AG10803 (cell line): ENCODE measurements around the gene ADM2.

Experiments used
- DNase-seq: peaks from one replicate; pipeline ENCODE4 v3.0.0; 2010; ENCODE audit warnings: low read depth
- H3K4me3 ChIP-seq: 2 replicates; pipeline ENCODE4 v1.5.1; 2011; ENCODE audit warnings: mild to moderate bottlenecking, low read length, control low read depth
- TF ChIP-seq, protein P1 (sequence below): conservative IDR thresholded peaks from 2 replicates; pipeline ENCODE4 v1.5.1; 2011; ENCODE audit warnings: mild to moderate bottlenecking, low read length, control low read depth, inconsistent platforms

ADM2 gene

DNA sequence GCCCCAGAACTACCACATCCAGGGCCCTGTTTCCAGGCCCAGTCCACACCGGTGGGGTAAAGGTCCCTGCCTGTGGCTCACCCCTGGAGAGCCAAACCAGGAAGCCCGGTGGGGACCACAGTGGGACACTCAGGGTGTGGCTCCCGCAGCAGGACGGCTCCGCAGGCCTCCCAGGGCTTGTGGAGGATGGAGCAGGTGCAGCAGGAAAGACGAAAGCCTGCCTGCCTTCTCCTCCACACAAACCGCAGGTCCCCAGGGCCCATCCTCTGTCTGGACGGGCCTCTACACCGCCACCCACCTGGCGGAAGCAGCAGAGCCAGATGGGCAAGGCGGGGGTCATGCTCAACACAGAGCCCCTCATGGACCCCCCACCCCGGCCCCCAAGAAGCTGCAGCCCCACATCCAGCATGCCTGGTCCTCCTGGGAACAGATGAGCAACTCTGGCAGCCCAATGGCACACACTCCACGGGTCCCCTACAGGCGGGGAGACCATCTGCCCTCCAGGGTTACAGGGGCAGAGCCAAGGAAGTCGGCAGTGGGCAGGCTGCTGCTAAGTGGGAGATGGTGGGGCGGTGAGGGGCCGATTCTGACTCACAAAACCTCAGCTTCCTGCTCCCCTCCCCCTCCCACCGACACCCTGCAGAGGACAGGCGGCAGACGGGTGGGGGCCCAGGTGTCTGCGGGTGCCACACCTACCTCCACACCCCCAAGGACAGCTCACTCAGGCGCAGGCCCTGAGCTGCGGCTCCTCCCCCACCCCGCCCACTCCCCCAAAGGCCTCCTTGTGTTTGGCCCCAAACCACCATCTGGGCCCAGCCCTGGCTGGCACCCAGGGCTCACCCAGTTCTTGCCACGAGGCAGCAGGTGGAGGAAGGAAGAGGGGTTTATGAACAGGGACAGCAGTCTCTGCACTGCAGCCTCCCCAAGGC is 11.7 kb upstream of the ADM2 start:
- peak; percentile 27 for DNase-seq
- no peak overlapping the region for H3K4me3 ChIP-seq
- TF ChIP-seq, protein P1, sequence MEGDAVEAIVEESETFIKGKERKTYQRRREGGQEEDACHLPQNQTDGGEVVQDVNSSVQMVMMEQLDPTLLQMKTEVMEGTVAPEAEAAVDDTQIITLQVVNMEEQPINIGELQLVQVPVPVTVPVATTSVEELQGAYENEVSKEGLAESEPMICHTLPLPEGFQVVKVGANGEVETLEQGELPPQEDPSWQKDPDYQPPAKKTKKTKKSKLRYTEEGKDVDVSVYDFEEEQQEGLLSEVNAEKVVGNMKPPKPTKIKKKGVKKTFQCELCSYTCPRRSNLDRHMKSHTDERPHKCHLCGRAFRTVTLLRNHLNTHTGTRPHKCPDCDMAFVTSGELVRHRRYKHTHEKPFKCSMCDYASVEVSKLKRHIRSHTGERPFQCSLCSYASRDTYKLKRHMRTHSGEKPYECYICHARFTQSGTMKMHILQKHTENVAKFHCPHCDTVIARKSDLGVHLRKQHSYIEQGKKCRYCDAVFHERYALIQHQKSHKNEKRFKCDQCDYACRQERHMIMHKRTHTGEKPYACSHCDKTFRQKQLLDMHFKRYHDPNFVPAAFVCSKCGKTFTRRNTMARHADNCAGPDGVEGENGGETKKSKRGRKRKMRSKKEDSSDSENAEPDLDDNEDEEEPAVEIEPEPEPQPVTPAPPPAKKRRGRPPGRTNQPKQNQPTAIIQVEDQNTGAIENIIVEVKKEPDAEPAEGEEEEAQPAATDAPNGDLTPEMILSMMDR = no peak

DNA sequence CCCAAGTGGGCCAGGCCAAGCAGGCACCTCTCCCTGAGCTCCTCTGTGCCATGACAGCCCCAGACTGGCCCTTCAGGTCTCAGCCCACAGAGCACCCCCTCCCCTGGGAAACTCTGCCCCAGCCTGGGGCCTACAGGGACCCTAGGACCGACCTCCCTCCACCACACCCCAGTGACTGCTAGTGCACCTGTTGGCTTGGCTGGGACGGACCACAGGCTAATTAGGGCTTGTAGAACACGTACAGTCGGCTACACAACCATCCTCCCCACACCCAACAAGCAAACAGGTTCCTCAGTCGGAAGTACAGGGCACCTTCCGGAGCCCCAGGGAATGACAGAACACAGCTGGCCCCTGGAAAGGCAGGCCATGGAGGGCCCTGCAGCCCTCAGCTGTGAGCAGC is 10.9 kb upstream of the ADM2 start:
- H3K4me3 ChIP-seq = no peak overlapping the region
- DNase-seq = no peak
- TF ChIP-seq, protein P1 = no peak

DNA sequence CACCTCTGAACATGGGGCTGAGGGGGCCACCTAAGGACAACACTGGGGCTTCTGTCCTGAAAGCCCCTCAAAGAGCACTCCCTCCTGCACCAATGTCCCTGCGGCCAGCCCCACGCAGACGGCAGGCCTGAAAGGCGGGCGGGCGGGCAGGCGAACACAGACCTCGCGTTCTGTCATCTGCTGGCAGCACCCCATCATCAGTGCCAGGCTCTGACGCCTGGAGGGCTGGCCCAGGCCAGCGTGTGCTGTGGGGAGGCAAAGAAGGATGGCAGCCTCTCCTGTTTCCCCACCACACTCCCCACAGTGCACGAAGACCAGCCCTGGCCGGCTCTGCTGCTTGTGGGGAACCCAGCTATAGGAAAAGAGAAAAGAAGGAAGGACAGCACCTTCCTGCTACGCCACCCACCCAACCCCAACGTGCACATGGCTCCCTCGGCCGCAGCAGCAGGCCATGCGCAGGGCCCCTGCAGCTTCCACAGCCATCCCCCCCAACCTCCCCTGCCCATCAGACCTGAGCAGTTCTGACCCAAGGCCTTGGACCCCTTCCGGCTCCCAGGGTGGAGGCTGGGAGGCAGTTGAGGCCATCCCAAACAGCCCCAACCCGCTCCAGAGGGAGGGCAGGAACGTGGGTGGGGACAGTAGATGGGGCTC is 10.0 kb upstream of the ADM2 start:
- no peak for DNase-seq
- TF ChIP-seq, protein P1 = no peak
- no peak overlapping the region for H3K4me3 ChIP-seq

DNA sequence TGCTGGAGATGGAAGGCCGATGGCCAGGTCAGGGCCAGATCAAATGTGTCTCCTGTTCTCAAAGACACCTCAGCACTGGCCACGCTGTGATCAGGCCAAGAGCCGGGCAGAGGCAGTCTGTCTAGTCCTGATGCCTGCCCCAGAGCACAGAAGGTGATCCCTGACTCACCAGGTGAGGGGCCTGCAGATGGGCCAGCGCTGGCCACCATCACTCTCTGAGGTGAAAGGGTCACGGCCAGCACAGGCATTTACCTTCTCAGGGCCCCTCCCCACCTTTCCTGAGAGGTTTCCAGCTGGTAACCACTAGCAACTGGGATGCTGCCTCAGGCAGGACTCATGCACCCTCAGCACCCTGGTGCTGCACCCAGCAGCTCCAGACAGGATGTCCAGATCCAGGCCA is 9.4 kb upstream of the ADM2 start:
- H3K4me3 ChIP-seq = no peak overlapping the region
- TF ChIP-seq, protein P1 = no peak
- no peak for DNase-seq

DNA sequence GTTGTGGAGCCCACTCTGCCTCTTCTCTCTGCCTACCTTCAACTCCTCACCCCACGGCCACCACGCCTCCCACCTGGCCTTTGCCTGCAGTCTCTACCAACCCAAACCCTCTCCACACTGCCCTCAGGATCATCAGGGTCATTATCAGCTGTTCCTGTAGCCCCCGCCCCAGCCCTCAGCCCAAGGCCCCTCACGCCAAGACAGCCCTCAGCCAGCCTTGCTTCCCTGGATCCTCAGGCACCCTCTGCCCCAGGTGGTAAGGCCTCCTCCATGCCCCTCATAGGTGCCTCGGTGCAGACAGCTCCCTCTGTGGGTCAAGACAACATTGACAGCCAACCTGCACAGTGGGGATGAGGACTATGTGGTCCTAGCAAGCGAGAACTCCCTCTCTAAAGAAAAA is 8.3 kb upstream of the ADM2 start:
- DNase-seq = no peak
- peak overlapping the region; percentile 71 for H3K4me3 ChIP-seq
- TF ChIP-seq, protein P1 = peak; percentile 16

DNA sequence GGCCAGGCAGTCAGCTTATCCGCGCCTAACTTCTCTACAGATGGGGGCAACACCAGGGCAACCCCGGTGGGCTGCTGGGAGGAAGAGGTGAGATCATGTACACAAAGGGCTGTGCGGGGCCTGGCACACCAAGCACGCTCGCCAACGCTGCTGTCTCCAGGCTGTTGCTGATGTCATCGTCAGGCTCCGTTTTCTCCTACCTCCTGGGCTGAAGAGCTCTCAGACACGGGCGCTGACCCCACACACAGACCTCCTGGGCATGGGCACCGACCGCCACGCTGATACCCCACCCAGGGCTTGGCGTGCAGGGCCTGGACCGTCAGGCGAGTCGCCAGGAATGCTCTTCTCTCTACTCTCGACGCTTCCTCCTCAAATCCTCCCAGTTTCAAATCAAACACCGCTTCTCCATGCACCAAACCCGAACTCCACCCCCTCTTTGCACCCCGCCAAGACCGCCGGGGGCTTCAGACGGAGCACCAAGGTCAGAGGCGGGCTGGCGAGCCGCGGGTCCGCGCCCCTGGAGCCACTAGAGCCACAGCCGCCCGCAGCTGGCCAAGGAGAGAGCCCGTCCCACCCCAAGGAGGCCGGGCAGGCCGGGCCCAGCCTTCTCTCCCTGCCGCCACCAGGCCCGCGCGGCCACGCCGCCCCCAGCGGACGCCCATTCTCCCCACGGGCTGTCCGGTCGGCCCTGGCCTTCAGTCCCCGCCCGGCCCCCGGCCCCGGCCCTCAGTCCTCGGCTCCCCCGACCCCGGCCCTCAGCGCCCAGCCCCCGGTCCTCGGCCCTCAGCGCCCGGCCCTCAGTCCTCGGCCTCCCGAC is 7.3 kb upstream of the ADM2 start:
- DNase-seq = peak; percentile 46
- TF ChIP-seq, protein P1 = no peak
- peak overlapping the region; percentile 71 for H3K4me3 ChIP-seq
